Hepatocyte (in vitro differentiated cells): ENCODE data around the gene CFAP47.

Source experiments
- CTCF ChIP-seq: fragments of 200-600 bp; sonication (generic); IDR thresholded peaks from 2 replicates; pipeline ENCODE4 v1.5.1; 2016; ENCODE audit warnings: antibody characterized with exemption, mild to moderate bottlenecking; ENCODE audit not compliant: poor library complexity
- EZH2 ChIP-seq: fragments of 200-600 bp; sonication (generic); IDR thresholded peaks from 2 replicates; pipeline ENCODE4 v1.6.1; 2016; ENCODE audit warnings: antibody characterized with exemption, mild to moderate bottlenecking, borderline replicate concordance

GRCh38 chrX:36007207-36007606 lies 87.7 kb downstream of the CFAP47 start:
- no peak for TF ChIP-seq CTCF
- no peak for TF ChIP-seq EZH2
